ENCODE data around the gene RTTN.

Gene RTTN

DNA sequence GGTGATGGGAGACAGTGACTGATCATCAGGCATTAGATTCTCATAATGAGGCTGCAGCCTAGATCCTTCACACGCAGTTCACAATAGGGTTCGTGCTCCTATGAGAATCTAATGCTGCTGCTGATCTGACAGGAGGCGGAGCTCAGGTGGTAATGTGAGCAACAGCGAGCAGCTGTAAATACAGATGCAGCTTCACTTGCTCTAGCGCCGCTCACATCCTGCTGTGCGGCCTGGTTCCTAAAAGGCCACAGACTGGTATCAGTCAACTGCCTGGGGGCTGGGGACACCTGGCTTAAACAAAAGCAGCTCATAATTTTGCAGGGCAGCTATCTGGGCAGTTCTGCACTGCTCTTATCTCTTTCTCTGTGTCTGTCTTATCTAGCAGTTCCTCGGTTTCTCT lies 237.4 kb downstream of the RTTN start:
- peak; percentile 97 for DNase-seq

DNA sequence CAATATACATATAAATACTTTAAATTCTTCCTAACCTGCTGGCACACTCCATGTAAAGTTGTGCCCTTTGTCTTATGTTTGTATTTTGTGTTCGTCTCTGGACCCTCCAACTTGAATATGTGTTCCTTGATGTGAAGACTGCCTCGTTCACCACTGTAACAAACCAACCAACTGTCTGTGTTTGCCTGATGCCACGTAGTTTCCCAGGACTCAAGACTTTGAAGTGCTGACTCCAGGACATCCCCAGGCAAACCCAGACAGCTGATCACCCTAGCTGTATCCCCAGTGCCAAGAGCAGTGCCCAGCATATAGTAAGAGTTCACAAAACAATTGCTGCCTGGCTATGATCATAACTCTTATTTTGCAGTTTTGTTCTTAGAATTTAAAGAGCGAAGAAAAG lies 242.3 kb downstream of the RTTN start:
- DNase-seq = no peak

DNA sequence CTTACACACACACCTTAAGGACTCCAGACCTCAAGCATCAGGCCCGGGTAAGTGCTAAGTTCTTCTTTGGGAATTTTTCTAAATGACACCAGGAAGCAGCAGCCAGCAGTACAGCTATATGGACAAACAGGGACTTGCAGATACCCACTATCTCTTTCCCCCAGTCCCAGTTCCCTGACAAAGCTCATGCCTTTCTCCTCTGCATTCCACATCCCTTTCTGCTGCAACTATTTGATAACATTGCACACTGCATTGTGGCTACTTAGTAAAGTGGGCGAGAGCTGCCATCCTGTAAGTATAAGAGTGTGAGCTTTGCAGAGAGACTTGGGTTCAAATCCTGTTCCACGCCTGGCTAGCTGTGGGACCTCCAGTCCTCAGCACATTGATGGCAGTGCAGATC lies 243.8 kb downstream of the RTTN start:
- DNase-seq = no peak

DNA sequence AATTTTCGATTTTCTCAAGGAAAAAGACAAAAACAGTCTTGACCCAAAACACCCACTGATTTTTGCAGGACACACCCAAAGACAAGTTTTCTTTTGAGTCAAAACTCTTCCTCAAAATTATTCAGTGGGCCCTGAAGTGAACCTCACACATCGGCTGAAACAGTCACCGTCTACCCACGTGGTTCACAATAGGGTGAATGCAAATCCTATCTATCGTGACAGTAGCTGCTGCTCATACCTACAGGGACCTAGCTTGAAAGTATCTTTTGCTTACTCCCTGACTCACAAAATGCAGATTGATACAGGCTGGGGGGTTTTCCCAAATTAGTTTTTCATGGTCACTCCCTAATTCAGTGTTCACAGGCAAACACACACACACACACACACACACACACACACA lies 247.1 kb downstream of the RTTN start:
- no peak for DNase-seq

DNA sequence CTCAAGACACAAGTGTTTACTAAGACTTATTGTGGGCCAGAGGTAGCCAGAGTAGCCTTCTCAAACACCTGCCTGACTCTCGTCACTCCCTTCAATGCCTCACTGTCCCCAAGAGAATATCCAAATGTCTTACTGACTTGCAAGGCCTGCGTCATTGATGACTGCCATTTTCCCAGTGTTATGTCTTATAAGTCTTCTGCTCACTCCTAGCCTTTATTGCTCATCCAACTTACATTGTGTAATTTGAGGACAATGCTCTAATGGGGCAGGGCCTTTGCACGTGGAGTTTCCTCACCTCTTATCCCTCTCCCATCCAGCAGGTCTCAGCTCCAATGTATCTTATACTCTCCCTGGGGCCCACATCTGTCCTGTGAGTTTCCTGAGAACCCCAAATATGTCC lies 247.7 kb downstream of the RTTN start:
- DNase-seq = no peak

DNA sequence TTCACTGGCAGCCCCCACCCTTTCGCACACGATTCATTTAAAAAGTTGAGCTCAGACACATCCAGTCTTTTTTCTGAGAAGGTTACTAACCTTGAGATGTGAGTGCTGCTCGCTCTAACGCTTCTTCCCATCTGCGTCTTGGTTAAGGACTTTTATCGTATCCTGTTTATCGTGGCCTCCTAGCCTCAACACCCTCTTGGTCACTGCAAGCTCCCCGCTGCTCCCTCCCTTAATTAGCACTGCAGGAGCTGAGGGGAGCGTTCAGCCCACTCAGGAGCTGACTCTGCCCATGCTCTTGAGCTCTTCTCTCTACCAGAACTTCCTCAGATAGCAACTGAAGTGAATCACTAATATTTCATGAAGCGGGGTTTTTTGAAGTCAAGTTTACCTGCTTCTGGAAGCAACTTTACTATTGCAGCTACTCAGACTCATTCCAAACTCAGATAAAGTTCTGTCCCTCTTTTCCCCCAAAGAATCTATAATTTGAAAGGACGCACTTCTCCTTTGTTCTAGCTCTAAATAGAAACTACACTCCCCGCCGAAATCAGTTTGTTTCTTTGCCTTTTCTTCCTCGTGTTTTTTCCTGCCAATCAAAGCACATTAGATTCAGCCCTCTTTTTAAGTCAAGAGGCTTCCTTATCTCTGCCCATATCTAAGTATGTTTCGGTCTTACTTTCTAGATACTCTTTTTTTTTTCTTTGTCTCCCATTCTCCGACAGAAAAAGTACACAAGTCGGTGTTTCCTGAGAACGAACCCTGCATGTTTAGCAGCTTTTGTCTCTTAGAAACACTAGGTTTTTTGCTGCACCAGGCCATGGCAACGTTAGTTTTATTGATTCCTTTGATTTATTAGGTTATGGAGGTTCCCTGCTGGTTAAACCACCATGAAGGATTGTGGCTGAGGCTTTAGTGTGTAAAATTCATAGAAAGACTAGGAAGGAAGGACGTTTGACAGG lies 248.5 kb downstream of the RTTN start:
- no peak for DNase-seq

DNA sequence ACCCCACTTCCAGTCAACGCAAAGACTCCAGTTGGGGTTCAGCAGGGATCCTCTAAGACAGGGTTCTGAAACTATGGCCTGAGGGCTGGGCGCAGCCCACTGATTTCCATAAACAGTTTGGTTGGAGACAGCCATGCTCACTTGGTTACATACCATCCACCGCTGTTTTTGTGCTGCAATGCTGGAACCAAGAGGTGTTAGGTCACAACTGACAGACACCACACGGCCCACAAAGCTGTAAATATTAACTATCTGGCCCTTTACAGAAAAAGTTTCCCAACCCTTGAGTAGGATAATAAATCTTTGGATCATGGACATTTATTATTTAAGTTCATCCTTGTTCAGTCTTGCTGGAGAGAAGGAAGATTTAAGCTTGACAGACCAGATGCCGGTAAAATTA lies 249.4 kb downstream of the RTTN start:
- DNase-seq = no peak

DNA sequence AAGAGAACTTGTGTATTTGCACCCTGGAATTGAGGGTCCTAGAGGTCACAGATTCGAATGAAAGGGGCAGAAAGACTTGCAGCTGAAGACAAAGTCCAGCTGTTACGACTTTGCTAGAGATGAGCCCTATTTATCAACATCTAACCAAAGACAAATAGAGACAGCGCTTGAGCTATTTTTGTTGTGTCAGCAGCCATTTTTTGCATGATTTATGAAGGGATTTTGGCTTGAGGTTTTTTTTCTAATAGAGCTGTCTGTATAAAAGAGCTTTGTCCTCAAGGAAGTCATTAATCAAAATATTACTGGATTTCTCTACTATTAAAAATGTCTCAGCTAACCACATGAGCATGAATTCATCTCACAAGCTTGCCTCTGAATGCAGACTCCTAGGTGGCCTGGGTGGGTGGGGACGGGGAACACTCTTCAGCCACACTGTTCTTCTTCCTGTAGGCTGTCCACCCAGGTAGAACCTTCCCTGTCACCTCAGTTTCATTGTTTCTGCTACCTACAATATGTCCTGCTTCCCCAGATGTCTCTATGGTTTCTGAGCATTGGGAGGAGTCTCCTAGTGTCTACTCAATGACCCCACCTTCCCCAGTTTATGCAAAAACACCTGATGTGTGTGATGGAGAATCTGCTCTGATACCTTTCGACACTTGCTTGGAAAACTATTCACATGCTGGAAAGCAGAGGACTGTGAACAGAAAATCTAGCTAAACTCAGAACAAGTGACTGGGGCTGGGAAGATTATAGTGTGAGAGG lies 250.6 kb downstream of the RTTN start:
- DNase-seq = no peak

DNA sequence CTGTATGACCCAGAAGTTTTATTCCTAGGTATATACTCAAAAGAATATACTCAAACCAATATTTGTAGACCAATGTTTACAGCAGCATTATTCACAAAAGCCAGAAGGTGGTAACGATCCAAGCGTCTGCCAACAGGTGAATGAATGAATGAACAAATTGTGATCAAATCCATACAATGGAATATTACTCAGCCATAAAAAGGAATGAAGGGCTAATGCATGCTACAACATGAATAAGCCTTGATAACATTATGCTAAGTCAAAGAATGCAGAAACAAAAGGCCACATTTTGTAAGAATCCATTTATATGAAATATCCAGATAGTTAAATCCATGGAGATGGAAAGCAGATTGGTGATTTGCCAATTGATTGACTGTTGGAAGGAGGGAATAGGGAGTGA lies 252.3 kb downstream of the RTTN start:
- no peak for DNase-seq

Measured in NCI-H69 (cell line).